Measurements from ENCODE around the gene RAB11FIP2.

GRCh38 chr10:118052816-118053215 is 6.1 kb upstream of the RAB11FIP2 start:
- no peak for TF ChIP-seq EZH2 (IDR thresholded peaks at IDR 0.05; ENCODE audit: borderline replicate concordance, low read length)
- TF ChIP-seq, protein P1, sequence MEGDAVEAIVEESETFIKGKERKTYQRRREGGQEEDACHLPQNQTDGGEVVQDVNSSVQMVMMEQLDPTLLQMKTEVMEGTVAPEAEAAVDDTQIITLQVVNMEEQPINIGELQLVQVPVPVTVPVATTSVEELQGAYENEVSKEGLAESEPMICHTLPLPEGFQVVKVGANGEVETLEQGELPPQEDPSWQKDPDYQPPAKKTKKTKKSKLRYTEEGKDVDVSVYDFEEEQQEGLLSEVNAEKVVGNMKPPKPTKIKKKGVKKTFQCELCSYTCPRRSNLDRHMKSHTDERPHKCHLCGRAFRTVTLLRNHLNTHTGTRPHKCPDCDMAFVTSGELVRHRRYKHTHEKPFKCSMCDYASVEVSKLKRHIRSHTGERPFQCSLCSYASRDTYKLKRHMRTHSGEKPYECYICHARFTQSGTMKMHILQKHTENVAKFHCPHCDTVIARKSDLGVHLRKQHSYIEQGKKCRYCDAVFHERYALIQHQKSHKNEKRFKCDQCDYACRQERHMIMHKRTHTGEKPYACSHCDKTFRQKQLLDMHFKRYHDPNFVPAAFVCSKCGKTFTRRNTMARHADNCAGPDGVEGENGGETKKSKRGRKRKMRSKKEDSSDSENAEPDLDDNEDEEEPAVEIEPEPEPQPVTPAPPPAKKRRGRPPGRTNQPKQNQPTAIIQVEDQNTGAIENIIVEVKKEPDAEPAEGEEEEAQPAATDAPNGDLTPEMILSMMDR (IDR thresholded peaks at IDR 0.05; ENCODE audit: low read length), result no peak

Measured in OCI-LY1 (cell line).